Psoas muscle (tissue), 8 donors: ENCODE results near the gene USP6. TPM values are rescaled to one million over a fixed set of nuclear protein-coding genes. Genes with fewer than 3 reads are reported as not detected.

Experiments used
- ATAC-seq, 4 donors: fragments of 200-7000 bp; cut with Tn5 transposase; one replicate each; pipeline ENCODE4 v1.9.1; 2020; ENCODE audit warnings: moderate library complexity in 3 of 4, mild to moderate bottlenecking in 2 of 4
- DNase-seq, 2 donors: peaks; one replicate each; pipeline ENCODE4 v3.0.0-alpha.2; 2020
- H3K27ac ChIP-seq: fragments of 200-600 bp; one replicate; pipeline ENCODE4 v1.8.0; 2022
- H3K27me3 ChIP-seq, 3 donors: fragments of 200-600 bp in 1 of 3; one replicate each; pipeline versions ENCODE4 v1.6.1 to v1.8.0; 2013 to 2022; ENCODE audit warnings: low read length in 2 of 3, mild to moderate bottlenecking in 2 of 3, moderate library complexity in 1 of 3; ENCODE audit not compliant: insufficient read depth in 3 of 3
- H3K36me3 ChIP-seq, 2 donors: fragments of 200-600 bp in 1 of 2; one replicate each; pipeline versions ENCODE4 v1.6.1 to v1.8.0; 2013 to 2022; ENCODE audit warnings: low read depth in 1 of 2, mild to moderate bottlenecking in 1 of 2, moderate library complexity in 1 of 2; ENCODE audit not compliant: insufficient read depth in 1 of 2
- H3K4me1 ChIP-seq: fragments of 200-600 bp; one replicate; pipeline ENCODE4 v1.8.0; 2022
- H3K4me3 ChIP-seq: fragments of 200-600 bp; one replicate; pipeline ENCODE4 v1.8.0; 2022; ENCODE audit warnings: mild to moderate bottlenecking
- H3K9me3 ChIP-seq: fragments of 200-600 bp; one replicate; pipeline ENCODE4 v1.8.0; 2022
- CTCF ChIP-seq: fragments of 200-600 bp; IDR thresholded peaks from one replicate; pipeline ENCODE4 v1.8.0; 2022; ENCODE audit warnings: antibody characterized with exemption
- whole genome bisulfite sequencing, 3 donors: extraction: QIAGEN DNeasy Blood & Tissue Kit; methylation state at CpG; one replicate each; pipeline versions ENCODE4 v1.1.6 to v1.1.7; 2013; 5-methylcytosine and 5-hydroxymethylcytosine counted together
- intact Hi-C, 2 donors: fragments of 100-400 bp; cut with DNase I; formaldehyde crosslinking; loops; one replicate each; pipeline versions ENCODE4 v1.11.0 to v1.14.2; 2022
- polyA plus RNA-seq, 3 donors: library from polyadenylated mRNA; stranded (reverse); fragments of 200-250 nt; gene quantifications; one replicate each; pipeline ENCODE4 v1.2.3, GENCODE V29; 2013
- total RNA-seq, 4 donors: library from RNA; stranded (reverse); fragmentation: NEBNext Ultra II Directional in 2 of 4; extraction: Animal tissue kit (Norgen Biotek cat#: 25700) in 2 of 4; gene quantifications; one replicate each; pipeline versions ENCODE4 v1.2.1 to v1.2.4, GENCODE V29; 2021 to 2023
- donor health status: healthy with polysubstance abuse.
- donor health status: DM: no; HTN: no; CAD: no; lungs with moderate emphysema.
- donor health status: Bipolar disorder and iron deficiency.
- donor health status: healthy.
- donor health status: DM: yes; HTN: yes; CAD: no.
- donor health status: DM: no; HTN: no; CAD: no.
- donor health status: DM: no; HTN: no; CAD: no.
- donor health status: DM: yes; HTN: yes; CAD: no.

Gene USP6
- total and polyA plus RNA-seq, 7 donors, result 0.05 to 3.2 (median 0.40) TPM

DNA sequence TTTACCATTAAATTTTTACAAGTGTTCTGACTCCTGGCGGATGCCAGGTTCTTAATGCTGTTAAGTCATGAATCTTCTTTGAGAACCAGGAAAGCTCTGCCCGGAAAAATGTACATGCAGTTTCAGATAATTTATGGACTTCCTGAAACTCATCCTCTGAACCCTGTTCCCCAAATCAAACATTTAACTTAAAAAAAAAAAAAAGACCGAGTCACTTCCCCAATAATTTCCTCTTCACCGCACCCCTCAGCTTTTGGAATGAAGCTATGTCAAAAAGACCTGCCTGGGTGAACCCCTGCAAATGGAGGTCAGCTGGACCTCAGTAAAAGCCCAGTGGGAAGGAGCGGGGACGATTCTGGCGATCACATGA is 19.1 kb upstream of the USP6 start:
- intact Hi-C loops, result no loop called here
- Histone ChIP-seq H3K27me3 (no peaks in the 10 kb centered on the region), H3K27ac (no peak overlapping the region), H3K4me3 (peak overlapping the region; percentile 61), H3K9me3 (peaks cover 46% of the 10 kb centered on the region), H3K36me3 (peaks cover 6 to 15% of the 10 kb centered on the region in 2 donors), H3K4me1 (no peaks in the 10 kb centered on the region)
- WGBS, 3 donors, result 13 to 16% (median 15%) methylated on average over 7 of the region's 7 CpGs
- no peak for TF ChIP-seq CTCF
- no peak for DNase-seq
- no peak for ATAC-seq

DNA sequence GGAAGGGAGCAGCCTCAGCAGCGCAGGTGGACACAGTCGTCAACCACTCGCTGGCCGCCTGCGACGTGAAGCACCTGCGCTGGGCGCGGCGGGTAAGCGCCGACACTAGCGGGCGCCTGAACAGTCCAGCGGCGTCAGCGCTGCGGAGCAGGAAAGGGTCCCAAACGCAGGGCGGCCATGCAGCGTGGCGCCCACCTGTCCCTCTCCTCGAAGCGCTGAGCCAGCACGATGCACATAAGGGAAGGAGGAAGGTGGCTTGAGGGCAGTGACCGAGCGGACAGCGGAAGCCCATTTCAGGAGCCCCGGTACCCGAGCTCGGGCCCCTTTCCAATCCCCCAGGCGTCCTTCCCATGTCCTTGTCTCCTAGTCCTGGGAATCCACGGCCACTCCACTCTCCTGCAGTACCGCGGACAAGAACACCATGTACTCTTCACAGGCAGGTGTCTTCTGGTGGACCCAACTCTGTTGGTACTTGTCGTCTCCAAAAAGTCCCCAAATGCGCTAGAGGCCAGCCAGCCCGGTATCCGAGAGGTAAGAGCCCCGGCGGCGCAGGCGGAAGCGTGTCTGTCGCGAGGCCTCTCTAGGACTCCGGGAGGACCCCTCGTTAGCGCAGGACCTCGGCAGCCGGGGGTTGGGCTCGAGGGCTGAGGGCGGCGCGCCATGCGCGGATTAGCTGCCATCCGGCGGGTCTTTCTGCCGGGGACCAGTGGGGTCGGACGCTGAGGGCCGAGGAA is 18.6 kb upstream of the USP6 start:
- ATAC-seq (peak in 3 of 4 donors; percentile 25 to 53 (median 53)), DNase-seq (peak; percentile 47 to 75)
- 0 to 2% (median 1%) methylated on average over 60 to 63 of the region's 63 CpGs for WGBS, 3 donors
- no peak for TF ChIP-seq CTCF
- Histone ChIP-seq H3K4me1 (no peaks in the 10 kb centered on the region), H3K36me3 (peaks cover under 1 to 9% of the 10 kb centered on the region in 2 donors), H3K9me3 (peaks cover 41% of the 10 kb centered on the region), H3K27me3 (no peaks in the 10 kb centered on the region), H3K4me3 (peak overlapping the region; percentile 61), H3K27ac (peak overlapping the region; percentile 1)
- intact Hi-C loops, result no loop called here

- TF ChIP-seq CTCF, result no peak
- H3K4me1 ChIP-seq, result no peaks in the 10 kb centered on the region
- intact Hi-C loops, result no loop called here
- H3K4me3 ChIP-seq, result no peak overlapping the region
- DNase-seq, result no peak
- peaks cover 26% of the 10 kb centered on the region for H3K9me3 ChIP-seq
- no peak overlapping the region for H3K27ac ChIP-seq
- no peaks in the 10 kb centered on the region for H3K36me3 ChIP-seq
- WGBS, 3 donors, result 73 to 77% (median 74%) methylated on average over 5 of the region's 5 CpGs
- no peak for ATAC-seq
- H3K27me3 ChIP-seq, result no peaks in the 10 kb centered on the region
These were observed 16.6 kb upstream of the USP6 start for GRCh38 chr17:5099271-5099670.

GRCh38 chr17:5100832-5101231 is 15.0 kb upstream of the USP6 start:
- no peak for ATAC-seq
- DNase-seq, result no peak
- Histone ChIP-seq H3K36me3 (peaks cover 0 to 8% of the 10 kb centered on the region in 2 donors), H3K27ac (no peak overlapping the region), H3K4me3 (no peak overlapping the region), H3K9me3 (peaks cover 12% of the 10 kb centered on the region), H3K4me1 (no peaks in the 10 kb centered on the region), H3K27me3 (no peaks in the 10 kb centered on the region)
- TF ChIP-seq CTCF, result no peak
- 71 to 83% (median 76%) methylated on average over 6 of the region's 6 CpGs for WGBS, 3 donors
- intact Hi-C loops, result no loop called here

DNA sequence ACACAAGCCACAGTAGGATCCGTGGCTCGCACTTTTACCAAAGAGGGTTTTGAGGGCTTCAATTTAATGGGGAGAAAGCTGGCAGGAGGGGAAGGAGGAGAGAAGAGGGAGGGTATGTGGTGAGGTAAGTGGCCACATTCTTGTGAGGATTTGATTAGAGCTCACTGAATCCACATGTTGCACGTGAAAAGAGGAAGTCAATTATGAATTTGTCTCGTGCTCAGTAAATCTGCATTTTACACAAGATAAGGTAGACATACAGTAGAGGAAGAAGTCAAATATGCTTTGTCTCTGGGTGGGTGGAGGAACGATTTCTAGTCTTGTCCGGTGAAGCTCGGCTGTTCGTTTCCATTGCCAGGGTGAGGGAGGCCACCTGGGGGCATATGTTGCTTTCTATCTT is 5.0 kb upstream of the USP6 start:
- peaks cover 7% of the 10 kb centered on the region for H3K4me1 ChIP-seq
- peak overlapping the region; percentile 93 for H3K27ac ChIP-seq
- H3K9me3 ChIP-seq, result no peaks in the 10 kb centered on the region
- WGBS, 3 donors, result 18 to 31% (median 30%) methylated on average over 8 of the region's 8 CpGs
- intact Hi-C loops, result loop anchor here in 1 of 2 donors (5.0 kb wide), 1 partner anchor 34 kb away; the partner anchor contains the start of gene ZFP3
- H3K27me3 ChIP-seq, result peaks cover 3 to 15% (median 5%) of the 10 kb centered on the region in 3 donors
- H3K4me3 ChIP-seq, result peak overlapping the region; percentile 91
- TF ChIP-seq CTCF, result no peak
- no peak for DNase-seq
- H3K36me3 ChIP-seq, result peaks cover 0 to 51% of the 10 kb centered on the region in 2 donors
- ATAC-seq, result no peak
